ACHN (cell line): ENCODE data around the gene COG5.

Experiments
- DNase-seq: peaks from one replicate; pipeline ENCODE4 v3.0.0-alpha.2; 2015
- in situ Hi-C: cut with HindIII; loops from 2 replicates; pipeline ENCODE4 v1.10.0; 2017; ENCODE audit warnings: low sequenced_read_pairs, low pct_ligation_motif_present, low pct_unique_long_range_greater_than_20kb

Gene COG5

GRCh38 chr7:107430057-107430456 lies 133.7 kb downstream of the COG5 start:
- in situ Hi-C loops = no loop called here
- no peak for DNase-seq

- DNase-seq = no peak
- in situ Hi-C loops = no loop called here
Observed at GRCh38 chr7:107428642-107429041, 135.1 kb downstream of the COG5 start.

GRCh38 chr7:107427462-107427861 lies 136.3 kb downstream of the COG5 start:
- in situ Hi-C loops = no loop called here
- DNase-seq = no peak

GRCh38 chr7:107414198-107414597 lies 149.5 kb downstream of the COG5 start:
- in situ Hi-C loops = no loop called here
- DNase-seq = no peak

GRCh38 chr7:107408349-107408748 lies 155.4 kb downstream of the COG5 start:
- no peak for DNase-seq
- in situ Hi-C loops = no loop called here

GRCh38 chr7:107405559-107405958 lies 158.2 kb downstream of the COG5 start:
- no peak for DNase-seq
- in situ Hi-C loops = no loop called here

GRCh38 chr7:107404740-107405537 lies 158.8 kb downstream of the COG5 start:
- no peak for DNase-seq
- in situ Hi-C loops = no loop called here

GRCh38 chr7:107398161-107398560 lies 165.6 kb downstream of the COG5 start:
- DNase-seq = no peak
- in situ Hi-C loops = no loop called here

- no peak for DNase-seq
- in situ Hi-C loops = no loop called here
Observed at GRCh38 chr7:107396990-107397389, 166.7 kb downstream of the COG5 start.

GRCh38 chr7:107396081-107396480 lies 167.6 kb downstream of the COG5 start:
- in situ Hi-C loops = no loop called here
- no peak for DNase-seq

GRCh38 chr7:107394831-107395230 lies 168.9 kb downstream of the COG5 start:
- DNase-seq = peak; percentile 7
- in situ Hi-C loops = no loop called here

GRCh38 chr7:107394276-107394675 lies 169.4 kb downstream of the COG5 start:
- DNase-seq = no peak
- in situ Hi-C loops = no loop called here

GRCh38 chr7:107392830-107393229 lies 170.9 kb downstream of the COG5 start:
- in situ Hi-C loops = no loop called here
- no peak for DNase-seq

- no peak for DNase-seq
- in situ Hi-C loops = no loop called here
Observed at GRCh38 chr7:107390916-107391315, 172.8 kb downstream of the COG5 start.

GRCh38 chr7:107388604-107389003 lies 175.1 kb downstream of the COG5 start:
- in situ Hi-C loops = no loop called here
- no peak for DNase-seq

GRCh38 chr7:107387573-107388219 lies 176.0 kb downstream of the COG5 start:
- in situ Hi-C loops = no loop called here
- no peak for DNase-seq

- in situ Hi-C loops = no loop called here
- DNase-seq = no peak
Observed at GRCh38 chr7:107387128-107387527, 176.6 kb downstream of the COG5 start.

- in situ Hi-C loops = no loop called here
Observed at GRCh38 chr7:107386548-107387102, 177.1 kb downstream of the COG5 start.

GRCh38 chr7:107384025-107384424 lies 179.7 kb downstream of the COG5 start:
- DNase-seq = no peak
- in situ Hi-C loops = no loop called here

More at GRCh38 chr7:107386548-107387102, 177.1 kb downstream of the COG5 start:
- no peak for DNase-seq

GRCh38 chr7:107383203-107383602 lies 180.5 kb downstream of the COG5 start:
- in situ Hi-C loops = no loop called here
- DNase-seq = no peak
